ENCODE data around the gene CBX4.

Gene CBX4

GRCh38 chr17:79834565-79835469 lies 4.4 kb downstream of the CBX4 start:
- H3K9me3 ChIP-seq (ENCODE audit: low read length): peaks cover 9% of the 10 kb centered on the region
- H3K36me3 ChIP-seq (ENCODE audit: insufficient read depth, low read length): peaks cover 36% of the 10 kb centered on the region
- no peak overlapping the region for H3K4me3 ChIP-seq (ENCODE audit: low read length)
- no peak overlapping the region for H2AFZ ChIP-seq (ENCODE audit: low read depth, low read length)
- no peaks in the 10 kb centered on the region for H3K27me3 ChIP-seq (ENCODE audit: insufficient read depth, low read length)
- H3K4me1 ChIP-seq (ENCODE audit: insufficient read depth, low read length): peaks cover 39% of the 10 kb centered on the region

- Histone ChIP-seq H3K4me1 (ENCODE audit: insufficient read depth, low read length) (peaks cover 45% of the 10 kb centered on the region), H3K36me3 (ENCODE audit: insufficient read depth, low read length) (peaks cover 36% of the 10 kb centered on the region), H3K27me3 (ENCODE audit: insufficient read depth, low read length) (no peaks in the 10 kb centered on the region)
Observed at GRCh38 chr17:79833744-79834564, 5.3 kb downstream of the CBX4 start.

GRCh38 chr17:79833110-79833450 lies 6.2 kb downstream of the CBX4 start:
- Histone ChIP-seq H2AFZ (ENCODE audit: low read depth, low read length) (no peak overlapping the region), H3K27me3 (ENCODE audit: insufficient read depth, low read length) (no peaks in the 10 kb centered on the region), H3K4me1 (ENCODE audit: insufficient read depth, low read length) (peaks cover 53% of the 10 kb centered on the region), H3K36me3 (ENCODE audit: insufficient read depth, low read length) (peaks cover 36% of the 10 kb centered on the region), H3K9me3 (ENCODE audit: low read length) (peaks cover 9% of the 10 kb centered on the region), H3K4me3 (ENCODE audit: low read length) (no peak overlapping the region)

More at GRCh38 chr17:79833744-79834564, 5.3 kb downstream of the CBX4 start:
- Histone ChIP-seq H3K9me3 (ENCODE audit: low read length) (peaks cover 9% of the 10 kb centered on the region), H2AFZ (ENCODE audit: low read depth, low read length) (no peak overlapping the region), H3K4me3 (ENCODE audit: low read length) (no peak overlapping the region)

GRCh38 chr17:79832218-79833109 lies 6.8 kb downstream of the CBX4 start:
- Histone ChIP-seq H3K4me1 (ENCODE audit: insufficient read depth, low read length) (peaks cover 49% of the 10 kb centered on the region), H3K4me3 (ENCODE audit: low read length) (no peak overlapping the region), H3K27me3 (ENCODE audit: insufficient read depth, low read length) (no peaks in the 10 kb centered on the region), H3K9me3 (ENCODE audit: low read length) (peaks cover 9% of the 10 kb centered on the region), H2AFZ (ENCODE audit: low read depth, low read length) (no peak overlapping the region), H3K36me3 (ENCODE audit: insufficient read depth, low read length) (peaks cover 36% of the 10 kb centered on the region)

- peaks cover 40% of the 10 kb centered on the region for H3K4me1 ChIP-seq (ENCODE audit: insufficient read depth, low read length)
- no peak overlapping the region for H3K4me3 ChIP-seq (ENCODE audit: low read length)
- peaks cover 9% of the 10 kb centered on the region for H3K9me3 ChIP-seq (ENCODE audit: low read length)
- H3K36me3 ChIP-seq (ENCODE audit: insufficient read depth, low read length): peaks cover 34% of the 10 kb centered on the region
- no peak overlapping the region for H2AFZ ChIP-seq (ENCODE audit: low read depth, low read length)
- no peaks in the 10 kb centered on the region for H3K27me3 ChIP-seq (ENCODE audit: insufficient read depth, low read length)
Observed at GRCh38 chr17:79831265-79832217, 7.7 kb downstream of the CBX4 start.

GRCh38 chr17:79830763-79831264 lies 8.4 kb downstream of the CBX4 start:
- H3K9me3 ChIP-seq (ENCODE audit: low read length): peaks cover 9% of the 10 kb centered on the region
- H3K4me3 ChIP-seq (ENCODE audit: low read length): no peak overlapping the region
- peaks cover 27% of the 10 kb centered on the region for H3K36me3 ChIP-seq (ENCODE audit: insufficient read depth, low read length)
- peaks cover 33% of the 10 kb centered on the region for H3K4me1 ChIP-seq (ENCODE audit: insufficient read depth, low read length)
- no peaks in the 10 kb centered on the region for H3K27me3 ChIP-seq (ENCODE audit: insufficient read depth, low read length)
- no peak overlapping the region for H2AFZ ChIP-seq (ENCODE audit: low read depth, low read length)

- peaks cover 23% of the 10 kb centered on the region for H3K36me3 ChIP-seq (ENCODE audit: insufficient read depth, low read length)
- no peak overlapping the region for H2AFZ ChIP-seq (ENCODE audit: low read depth, low read length)
- H3K27me3 ChIP-seq (ENCODE audit: insufficient read depth, low read length): no peaks in the 10 kb centered on the region
- H3K4me1 ChIP-seq (ENCODE audit: insufficient read depth, low read length): peaks cover 32% of the 10 kb centered on the region
- no peak overlapping the region for H3K4me3 ChIP-seq (ENCODE audit: low read length)
- H3K9me3 ChIP-seq (ENCODE audit: low read length): peaks cover 9% of the 10 kb centered on the region
Observed at GRCh38 chr17:79830303-79830702, 8.9 kb downstream of the CBX4 start.

- peaks cover 2% of the 10 kb centered on the region for H3K9me3 ChIP-seq (ENCODE audit: low read length)
Observed at GRCh38 chr17:79829457-79829856, 9.8 kb downstream of the CBX4 start.

GRCh38 chr17:79829004-79829403 lies 10.2 kb downstream of the CBX4 start:
- no peaks in the 10 kb centered on the region for H3K9me3 ChIP-seq (ENCODE audit: low read length)
- H2AFZ ChIP-seq (ENCODE audit: low read depth, low read length): no peak overlapping the region
- H3K4me1 ChIP-seq (ENCODE audit: insufficient read depth, low read length): peaks cover 32% of the 10 kb centered on the region
- no peaks in the 10 kb centered on the region for H3K27me3 ChIP-seq (ENCODE audit: insufficient read depth, low read length)
- H3K4me3 ChIP-seq (ENCODE audit: low read length): no peak overlapping the region
- peaks cover 10% of the 10 kb centered on the region for H3K36me3 ChIP-seq (ENCODE audit: insufficient read depth, low read length)

More at GRCh38 chr17:79829457-79829856, 9.8 kb downstream of the CBX4 start:
- Histone ChIP-seq H3K27me3 (ENCODE audit: insufficient read depth, low read length) (no peaks in the 10 kb centered on the region), H3K4me1 (ENCODE audit: insufficient read depth, low read length) (peaks cover 32% of the 10 kb centered on the region), H2AFZ (ENCODE audit: low read depth, low read length) (no peak overlapping the region), H3K4me3 (ENCODE audit: low read length) (no peak overlapping the region), H3K36me3 (ENCODE audit: insufficient read depth, low read length) (peaks cover 14% of the 10 kb centered on the region)

- Histone ChIP-seq H3K4me3 (ENCODE audit: low read length) (no peak overlapping the region), H3K4me1 (ENCODE audit: insufficient read depth, low read length) (peaks cover 26% of the 10 kb centered on the region), H2AFZ (ENCODE audit: low read depth, low read length) (no peak overlapping the region), H3K9me3 (ENCODE audit: low read length) (no peaks in the 10 kb centered on the region), H3K27me3 (ENCODE audit: insufficient read depth, low read length) (no peaks in the 10 kb centered on the region), H3K36me3 (ENCODE audit: insufficient read depth, low read length) (no peaks in the 10 kb centered on the region)
Observed at GRCh38 chr17:79826841-79827578, 12.2 kb downstream of the CBX4 start.

- H2AFZ ChIP-seq (ENCODE audit: low read depth, low read length): no peak overlapping the region
- H3K27me3 ChIP-seq (ENCODE audit: insufficient read depth, low read length): no peaks in the 10 kb centered on the region
- H3K4me3 ChIP-seq (ENCODE audit: low read length): no peak overlapping the region
- peaks cover 18% of the 10 kb centered on the region for H3K4me1 ChIP-seq (ENCODE audit: insufficient read depth, low read length)
- H3K36me3 ChIP-seq (ENCODE audit: insufficient read depth, low read length): no peaks in the 10 kb centered on the region
- no peaks in the 10 kb centered on the region for H3K9me3 ChIP-seq (ENCODE audit: low read length)
Observed at GRCh38 chr17:79826204-79826680, 13.0 kb downstream of the CBX4 start.

Data from neuron (in vitro differentiated cells).